GM18511 (cell line): Measurements from ENCODE around the gene CHI3L1.

Experiments used
- ATAC-seq: cut with Tn5 transposase; IDR thresholded peaks from one replicate; pipeline ENCODE4 v1.9.1; 2021; ENCODE audit warnings: mild to moderate bottlenecking, moderate library complexity; ENCODE audit not compliant: unreplicated experiment

CHI3L1 gene

GRCh38 chr1:203136409-203137042, 50.0 kb downstream of the CHI3L1 start:
- no peak for ATAC-seq

- no peak for ATAC-seq
Measured at GRCh38 chr1:203135636-203136305, 50.7 kb downstream of the CHI3L1 start.

- ATAC-seq = no peak
Measured at GRCh38 chr1:203133970-203134725, 52.4 kb downstream of the CHI3L1 start.

GRCh38 chr1:203131548-203132200, 54.8 kb downstream of the CHI3L1 start:
- ATAC-seq = no peak

GRCh38 chr1:203130358-203130985, 56.0 kb downstream of the CHI3L1 start:
- ATAC-seq = no peak

GRCh38 chr1:203129501-203130231, 56.8 kb downstream of the CHI3L1 start:
- no peak for ATAC-seq
